Measurements from ENCODE around the gene CRIP3.

- TF ChIP-seq, protein P1, sequence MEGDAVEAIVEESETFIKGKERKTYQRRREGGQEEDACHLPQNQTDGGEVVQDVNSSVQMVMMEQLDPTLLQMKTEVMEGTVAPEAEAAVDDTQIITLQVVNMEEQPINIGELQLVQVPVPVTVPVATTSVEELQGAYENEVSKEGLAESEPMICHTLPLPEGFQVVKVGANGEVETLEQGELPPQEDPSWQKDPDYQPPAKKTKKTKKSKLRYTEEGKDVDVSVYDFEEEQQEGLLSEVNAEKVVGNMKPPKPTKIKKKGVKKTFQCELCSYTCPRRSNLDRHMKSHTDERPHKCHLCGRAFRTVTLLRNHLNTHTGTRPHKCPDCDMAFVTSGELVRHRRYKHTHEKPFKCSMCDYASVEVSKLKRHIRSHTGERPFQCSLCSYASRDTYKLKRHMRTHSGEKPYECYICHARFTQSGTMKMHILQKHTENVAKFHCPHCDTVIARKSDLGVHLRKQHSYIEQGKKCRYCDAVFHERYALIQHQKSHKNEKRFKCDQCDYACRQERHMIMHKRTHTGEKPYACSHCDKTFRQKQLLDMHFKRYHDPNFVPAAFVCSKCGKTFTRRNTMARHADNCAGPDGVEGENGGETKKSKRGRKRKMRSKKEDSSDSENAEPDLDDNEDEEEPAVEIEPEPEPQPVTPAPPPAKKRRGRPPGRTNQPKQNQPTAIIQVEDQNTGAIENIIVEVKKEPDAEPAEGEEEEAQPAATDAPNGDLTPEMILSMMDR (conservative IDR thresholded peaks at IDR 0.05 in 1 of 2, IDR thresholded peaks at IDR 0.05 in 1 of 2; ENCODE audit: extremely low read depth in 1 of 2, insufficient read depth in 1 of 2, low read depth in 1 of 2, low read length in 2 of 2): no peak
- TF ChIP-seq EZH2 (IDR thresholded peaks at IDR 0.05; ENCODE audit: borderline replicate concordance, low read length): no peak
These were observed 47.8 kb downstream of the CRIP3 start for GRCh38 chr6:43260791-43261190.

Data from mammary epithelial cell (primary cell).